Esophagus muscularis mucosa (tissue), 4 donors: Measurements from ENCODE around the gene E2F6. TPM values are rescaled to one million over a fixed set of nuclear protein-coding genes. Genes with fewer than 3 reads are reported as not detected.

Experiments used
- DNase-seq: peaks from one replicate; pipeline ENCODE4 v3.0.0-alpha.2; 2017; ENCODE audit errors: extremely low spot score
- H3K27ac ChIP-seq, 4 donors: fragments of 200-600 bp; sonication (generic); replicated peaks in 1 of 4; 1 replicate in 3 of 4; 2 replicates in 1 of 4; pipeline ENCODE4 v1.5.1; 2016 to 2019; ENCODE audit warnings: mild to moderate bottlenecking in 1 of 4
- H3K27me3 ChIP-seq, 4 donors: fragments of 200-600 bp; sonication (generic); one replicate each; pipeline versions ENCODE4 v1.5.1 to v1.6.0; 2016 to 2019
- H3K36me3 ChIP-seq, 4 donors: fragments of 200-600 bp; sonication (generic); one replicate each; pipeline ENCODE4 v1.5.1; 2016 to 2019
- H3K4me1 ChIP-seq, 4 donors: fragments of 200-600 bp; sonication (generic); one replicate each; pipeline ENCODE4 v1.5.1; 2016 to 2019
- H3K4me3 ChIP-seq, 4 donors: fragments of 200-600 bp; sonication (generic); 1 replicate in 2 of 4; 2 replicates in 2 of 4; pipeline ENCODE4 v1.5.1; 2016 to 2019; ENCODE audit warnings: mild to moderate bottlenecking in 4 of 4, moderate library complexity in 1 of 4
- H3K9me3 ChIP-seq, 4 donors: fragments of 200-600 bp; sonication (generic); 1 replicate in 3 of 4; 2 replicates in 1 of 4; pipeline ENCODE4 v1.5.1; 2016 to 2019
- EP300 ChIP-seq: sonication (generic); formaldehyde crosslinking; IDR thresholded peaks from one replicate; pipeline ENCODE4 v1.6.1; 2017; ENCODE audit warnings: antibody characterized with exemption
- POLR2A ChIP-seq: fragments of 450-650 bp; IDR thresholded peaks from one replicate; pipeline ENCODE4 v1.6.1; 2017; ENCODE audit warnings: antibody characterized with exemption, moderate library complexity, mild to moderate bottlenecking, low read depth
- POLR2AphosphoS5 ChIP-seq, 2 donors: sonication (generic); formaldehyde crosslinking; IDR thresholded peaks; one replicate each; pipeline ENCODE4 v1.6.1; 2017; ENCODE audit warnings: antibody characterized with exemption in 2 of 2
- WGBS: methylation state at CpG from one replicate; pipeline ENCODE4 v1.1.5; 2018; 5-methylcytosine and 5-hydroxymethylcytosine counted together
- intact Hi-C: fragments of 100-400 bp; cut with DNase I; formaldehyde crosslinking; loops from one replicate; pipeline ENCODE4 v1.15.1; 2023
- total RNA-seq, 4 donors: library from RNA; depleted of rRNA; stranded (reverse); fragments of >200 nt; gene quantifications; one replicate each; pipeline versions ENCODE4 v1.1.0 to v1.2.1, GENCODE V29; 2016
- TF ChIP-seq, protein P1 (sequence below), 3 experiments: fragments of 200-600 bp in 2 of 3; fragments of 450-650 bp in 1 of 3; sonication (generic) in 2 of 3; IDR thresholded peaks; one replicate each; pipeline ENCODE4 v1.5.1; 2017 to 2019; ENCODE audit warnings: antibody characterized with exemption in 3 of 3, mild to moderate bottlenecking in 2 of 3, moderate library complexity in 1 of 3

The E2F6 gene
- total RNA-seq, 4 donors from 2014 or later: 10.9 to 18.0 (median 17.0) TPM

DNA sequence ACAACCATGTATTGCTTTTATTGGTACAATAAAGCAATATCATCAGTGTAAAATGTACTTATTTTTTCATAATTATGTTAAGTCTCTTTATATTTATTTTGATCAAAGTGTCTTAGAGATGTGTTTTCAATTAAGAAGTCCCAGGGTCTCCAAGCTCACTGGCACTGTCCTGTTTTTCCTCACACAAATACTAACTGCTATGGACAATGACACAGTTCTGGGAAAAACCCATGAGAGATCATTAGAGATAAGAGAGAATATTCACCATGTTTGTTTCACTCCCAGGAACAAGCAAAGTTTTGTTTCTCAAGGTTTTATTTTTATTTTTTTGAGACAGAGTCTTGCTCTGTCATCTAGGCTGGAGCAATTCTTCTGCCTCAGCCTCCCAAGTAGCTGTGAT is 38.7 kb downstream of the E2F6 start:
- H3K4me1 ChIP-seq: no peaks in the 10 kb centered on the region
- H3K9me3 ChIP-seq: no peaks in the 10 kb centered on the region
- intact Hi-C loops: no loop called here
- no peak for DNase-seq
- no peaks in the 10 kb centered on the region for H3K36me3 ChIP-seq
- TF ChIP-seq, protein P1, sequence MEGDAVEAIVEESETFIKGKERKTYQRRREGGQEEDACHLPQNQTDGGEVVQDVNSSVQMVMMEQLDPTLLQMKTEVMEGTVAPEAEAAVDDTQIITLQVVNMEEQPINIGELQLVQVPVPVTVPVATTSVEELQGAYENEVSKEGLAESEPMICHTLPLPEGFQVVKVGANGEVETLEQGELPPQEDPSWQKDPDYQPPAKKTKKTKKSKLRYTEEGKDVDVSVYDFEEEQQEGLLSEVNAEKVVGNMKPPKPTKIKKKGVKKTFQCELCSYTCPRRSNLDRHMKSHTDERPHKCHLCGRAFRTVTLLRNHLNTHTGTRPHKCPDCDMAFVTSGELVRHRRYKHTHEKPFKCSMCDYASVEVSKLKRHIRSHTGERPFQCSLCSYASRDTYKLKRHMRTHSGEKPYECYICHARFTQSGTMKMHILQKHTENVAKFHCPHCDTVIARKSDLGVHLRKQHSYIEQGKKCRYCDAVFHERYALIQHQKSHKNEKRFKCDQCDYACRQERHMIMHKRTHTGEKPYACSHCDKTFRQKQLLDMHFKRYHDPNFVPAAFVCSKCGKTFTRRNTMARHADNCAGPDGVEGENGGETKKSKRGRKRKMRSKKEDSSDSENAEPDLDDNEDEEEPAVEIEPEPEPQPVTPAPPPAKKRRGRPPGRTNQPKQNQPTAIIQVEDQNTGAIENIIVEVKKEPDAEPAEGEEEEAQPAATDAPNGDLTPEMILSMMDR (IDR thresholded peaks at IDR 0.05): no peak
- TF ChIP-seq POLR2AphosphoS5 (IDR thresholded peaks at IDR 0.05) (no peak), POLR2A (no peak)
- no peaks in the 10 kb centered on the region for H3K27me3 ChIP-seq
- no peak overlapping the region for H3K4me3 ChIP-seq
- H3K27ac ChIP-seq: no peak overlapping the region

DNA sequence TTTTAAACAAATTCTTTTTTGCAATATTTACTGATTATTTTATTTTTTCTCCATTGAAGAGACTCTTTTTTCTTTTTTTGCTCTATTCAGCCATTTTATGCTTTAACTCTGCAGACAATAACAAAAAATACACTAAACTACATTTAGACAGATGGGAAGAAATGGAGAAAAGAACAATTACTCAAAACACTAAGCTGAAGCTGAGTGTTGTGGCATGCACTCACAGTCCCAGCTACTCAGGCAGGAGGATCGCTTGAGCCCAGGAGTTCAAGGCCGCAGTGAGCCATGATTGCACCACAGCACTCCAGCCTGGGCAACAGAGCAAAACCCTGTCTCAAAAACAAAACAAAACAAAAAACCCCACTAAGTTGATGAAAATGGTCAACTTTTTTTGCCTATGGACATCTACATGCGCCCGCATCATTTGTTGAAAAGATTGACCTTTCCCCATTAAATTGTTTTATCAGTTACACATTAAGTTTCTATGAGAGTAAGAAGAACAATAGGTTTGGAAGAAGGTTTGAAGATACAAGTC is 43.0 kb downstream of the E2F6 start:
- intact Hi-C loops: no loop called here
- 95% methylated on average over 4 of the region's 4 CpGs for WGBS
- Histone ChIP-seq H3K9me3 (peaks cover 0 to 3% (median 0%) of the 10 kb centered on the region in 4 donors), H3K36me3 (no peaks in the 10 kb centered on the region), H3K27me3 (no peaks in the 10 kb centered on the region), H3K4me3 (no peak overlapping the region), H3K4me1 (peaks cover 4 to 10% (median 6%) of the 10 kb centered on the region in 4 donors), H3K27ac (no peak overlapping the region)
- DNase-seq: no peak
- no peak for TF ChIP-seq POLR2A

DNA sequence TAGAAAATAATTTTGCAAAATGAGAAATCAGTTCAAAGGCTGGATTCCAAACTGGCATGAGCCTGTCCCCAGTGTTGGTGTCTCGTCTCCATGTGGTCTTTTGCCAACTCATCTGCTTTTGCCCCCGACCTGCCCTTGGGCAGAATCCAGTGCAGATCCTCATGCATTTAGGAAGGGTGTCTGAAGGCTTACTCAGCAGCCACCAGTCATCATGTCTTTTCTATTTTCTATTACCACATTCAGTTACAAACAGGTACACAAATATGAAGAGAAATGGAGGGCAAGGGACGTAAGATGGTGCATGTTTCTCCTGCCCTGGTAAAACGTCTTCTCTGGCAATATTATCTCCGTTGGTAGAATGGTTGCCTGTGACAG is 43.5 kb downstream of the E2F6 start:
- whole genome bisulfite sequencing: 93% methylated on average over 5 of the region's 5 CpGs
- intact Hi-C loops: no loop called here
- no peak overlapping the region for H3K27ac ChIP-seq

DNA sequence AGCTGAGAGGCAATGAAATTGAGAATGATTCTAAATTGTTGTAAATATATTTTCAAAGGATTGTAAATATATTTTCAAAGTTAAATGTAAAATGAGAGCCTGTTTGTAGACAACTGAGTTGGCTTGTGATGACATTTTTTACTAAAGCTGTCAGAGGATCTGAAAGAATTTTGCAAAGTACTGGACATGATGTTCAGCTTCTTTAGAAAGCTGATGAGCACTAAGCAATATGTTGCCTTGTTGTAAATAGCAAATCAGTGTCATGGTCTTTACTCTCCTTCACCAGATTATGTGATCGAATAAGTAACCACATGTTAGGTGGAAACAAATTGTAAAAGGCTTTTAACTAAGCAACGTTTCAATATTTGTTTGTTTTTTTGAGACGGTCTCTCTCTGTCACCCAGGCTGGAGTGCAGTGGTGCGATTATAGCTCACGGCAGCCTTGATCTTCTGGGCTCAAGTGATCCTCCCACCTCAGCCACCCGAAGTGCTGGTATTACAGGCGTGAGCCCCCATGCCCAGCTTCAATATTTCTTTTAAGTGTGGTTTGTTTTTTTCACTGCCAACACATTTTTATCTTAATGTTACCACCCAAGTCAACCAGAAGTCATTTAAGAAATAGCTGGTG is 44.0 kb downstream of the E2F6 start:
- intact Hi-C loops: no loop called here
- H3K4me3 ChIP-seq: no peak overlapping the region
- peaks cover 4 to 10% (median 6%) of the 10 kb centered on the region in 4 donors for H3K4me1 ChIP-seq
- TF ChIP-seq POLR2AphosphoS5 (IDR thresholded peaks at IDR 0.05) (no peak), EP300 (no peak), POLR2A (no peak)
- TF ChIP-seq, protein P1 (IDR thresholded peaks at IDR 0.05): no peak
- no peaks in the 10 kb centered on the region for H3K27me3 ChIP-seq
- DNase-seq: no peak
- H3K9me3 ChIP-seq: peaks cover 0 to 6% (median 0%) of the 10 kb centered on the region in 4 donors
- H3K27ac ChIP-seq: no peak overlapping the region
- 77% methylated on average over 7 of the region's 7 CpGs for WGBS
- no peaks in the 10 kb centered on the region for H3K36me3 ChIP-seq

More for the DNA sequence above, 43.5 kb downstream of the E2F6 start:
- Histone ChIP-seq H3K4me1 (peaks cover 4 to 10% (median 6%) of the 10 kb centered on the region in 4 donors), H3K4me3 (no peak overlapping the region), H3K27me3 (no peaks in the 10 kb centered on the region), H3K9me3 (peaks cover 0 to 6% (median 0%) of the 10 kb centered on the region in 4 donors), H3K36me3 (no peaks in the 10 kb centered on the region)
- TF ChIP-seq POLR2AphosphoS5 (IDR thresholded peaks at IDR 0.05) (no peak), POLR2A (no peak), EP300 (no peak)
- TF ChIP-seq, protein P1 (IDR thresholded peaks at IDR 0.05): no peak
- no peak for DNase-seq

DNA sequence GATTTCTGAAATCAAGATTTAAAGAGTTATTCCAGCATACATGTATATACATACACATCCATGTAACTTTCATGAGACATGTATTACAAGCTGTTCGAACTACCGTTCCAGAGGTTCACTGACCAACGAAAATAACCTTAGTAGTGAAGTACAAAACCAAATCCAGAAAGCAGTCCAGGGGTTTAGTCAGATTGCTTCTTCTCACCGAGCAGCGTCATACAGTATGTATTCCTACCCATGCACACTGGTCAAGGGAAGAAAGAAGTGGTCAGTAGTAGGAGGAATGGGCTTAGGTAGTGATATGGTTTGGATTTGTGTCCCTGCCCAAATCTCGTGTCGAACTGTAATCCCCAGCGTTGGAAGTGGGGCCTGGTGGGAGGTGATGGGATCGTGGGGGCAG is 45.3 kb downstream of the E2F6 start:
- H3K36me3 ChIP-seq: no peaks in the 10 kb centered on the region
- peaks cover 4 to 10% (median 6%) of the 10 kb centered on the region in 4 donors for H3K4me1 ChIP-seq
- no peak overlapping the region for H3K27ac ChIP-seq
- intact Hi-C loops: no loop called here
- WGBS: 92% methylated on average over 9 of the region's 9 CpGs
- DNase-seq: no peak
- TF ChIP-seq POLR2AphosphoS5 (IDR thresholded peaks at IDR 0.05) (no peak), POLR2A (no peak), EP300 (no peak)
- TF ChIP-seq, protein P1 (IDR thresholded peaks at IDR 0.05): no peak
- H3K9me3 ChIP-seq: peaks cover 0 to 6% (median 0%) of the 10 kb centered on the region in 4 donors
- no peak overlapping the region for H3K4me3 ChIP-seq
- no peaks in the 10 kb centered on the region for H3K27me3 ChIP-seq
